Calu3 (cell line): ENCODE data around the gene SLC25A25. TPM values are rescaled to one million over a fixed set of nuclear protein-coding genes. Genes with fewer than 3 reads are reported as not detected.

Experiments
- BruUV-seq: library from RNA; stranded (reverse); fragments of 400-500 nt; replicated peaks from 2 replicates; lab custom pipeline; 2021; lab: Mats Ljungman, UMichigan
- CTCF ChIA-PET: fragments of 300-600 bp; sonication (Branson Sonifier 250); formaldehyde crosslinking; loops from one replicate; lab custom pipeline; 2022; ENCODE audit warnings: antibody characterized with exemption; lab: Charles Lee
- DNase-seq: peaks from one replicate; pipeline ENCODE4 v3.0.0; 2022
- H3K27ac Mint-ChIP-seq: one replicate; pipeline ENCODE4 v1.8.0; 2022; ENCODE audit warnings: mixed read lengths; ENCODE audit not compliant: unreplicated experiment
- H3K27me3 Mint-ChIP-seq: one replicate; pipeline ENCODE4 v1.8.0; 2022; ENCODE audit warnings: mixed read lengths; ENCODE audit not compliant: unreplicated experiment
- H3K36me3 Mint-ChIP-seq: one replicate; pipeline ENCODE4 v1.8.0; 2022; ENCODE audit warnings: mild to moderate bottlenecking, moderate library complexity, mixed read lengths; ENCODE audit not compliant: insufficient read depth, unreplicated experiment
- H3K4me1 Mint-ChIP-seq: one replicate; pipeline ENCODE4 v1.8.0; 2022; ENCODE audit warnings: mild to moderate bottlenecking, low read depth, mixed read lengths; ENCODE audit not compliant: unreplicated experiment
- H3K4me3 Mint-ChIP-seq: one replicate; pipeline ENCODE4 v1.8.0; 2022; ENCODE audit warnings: mild to moderate bottlenecking, low read depth, moderate library complexity, mixed read lengths; ENCODE audit not compliant: unreplicated experiment
- H3K9me3 Mint-ChIP-seq: one replicate; pipeline ENCODE4 v1.8.0; 2022; ENCODE audit warnings: low read depth, mixed read lengths; ENCODE audit not compliant: unreplicated experiment
- intact Hi-C: fragments of 100-400 bp; cut with micrococcal nuclease; formaldehyde crosslinking; loops from one replicate; pipeline ENCODE4 v1.10.0; 2022; ENCODE audit not compliant: unreplicated experiment
- total RNA-seq: library from RNA; stranded (reverse); gene quantifications from 2 replicates; pipeline ENCODE4 v1.2.3, GENCODE V29; 2022
- TF ChIP-seq, protein P1 (sequence below): fragments of 200-600 bp; IDR thresholded peaks from one replicate; pipeline ENCODE4 v1.8.0; 2022; ENCODE audit warnings: antibody characterized with exemption; ENCODE audit not compliant: unreplicated experiment

Gene SLC25A25
- total RNA-seq, 1 experiment from 2014 or later: 19.5 TPM

DNA sequence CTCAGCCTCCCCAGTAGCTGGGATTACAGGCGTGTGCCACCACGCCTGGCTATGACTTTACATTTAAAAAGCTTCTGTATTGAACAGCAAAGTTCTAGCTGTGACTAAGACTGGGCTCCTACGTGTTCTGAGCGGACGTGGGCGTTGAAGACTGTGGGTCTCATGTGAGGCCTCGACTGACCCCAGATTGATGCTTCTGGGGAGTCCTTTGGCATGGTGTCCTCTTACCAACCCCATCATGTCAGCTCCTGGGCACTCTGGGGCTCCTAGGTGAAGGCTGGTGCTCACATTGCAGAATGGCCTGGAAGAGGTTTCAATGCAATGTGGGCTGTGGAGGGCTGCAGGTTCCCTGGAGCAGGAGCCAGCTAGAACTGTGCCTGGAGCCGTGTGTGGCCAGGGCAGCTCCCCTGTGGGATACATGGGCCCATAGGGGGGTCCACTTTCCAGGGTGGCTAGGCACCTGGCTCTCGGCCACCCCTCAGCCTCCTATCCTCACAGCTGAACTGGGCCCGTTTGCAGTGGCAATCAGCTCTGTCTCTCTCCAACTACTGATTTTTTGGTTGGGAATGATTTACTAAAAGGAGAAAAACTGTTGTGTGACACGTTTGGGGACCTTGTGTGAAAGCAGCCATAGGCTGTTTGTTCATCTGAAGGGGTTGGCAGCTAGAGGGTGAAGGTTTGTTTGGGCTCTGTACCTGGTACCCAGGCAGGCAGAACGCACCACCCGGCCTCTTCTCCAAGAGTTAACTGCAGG, 29.7 kb downstream of the SLC25A25 start:
- Mint-ChIP-seq H3K4me3 (peak overlapping the region; percentile 85), H3K27me3 (no peaks in the 10 kb centered on the region), H3K27ac (peak overlapping the region; percentile 81), H3K9me3 (no peaks in the 10 kb centered on the region), H3K4me1 (peaks cover 30% of the 10 kb centered on the region), H3K36me3 (peaks cover 62% of the 10 kb centered on the region)
- CTCF ChIA-PET: interaction anchor here (0.7 to 1.3 kb wide), 3 partner anchors 13 to 142 kb away, joined by 3 to 4 read pairs (median 3); no protein-coding TSS in a partner anchor
- TF ChIP-seq, protein P1, sequence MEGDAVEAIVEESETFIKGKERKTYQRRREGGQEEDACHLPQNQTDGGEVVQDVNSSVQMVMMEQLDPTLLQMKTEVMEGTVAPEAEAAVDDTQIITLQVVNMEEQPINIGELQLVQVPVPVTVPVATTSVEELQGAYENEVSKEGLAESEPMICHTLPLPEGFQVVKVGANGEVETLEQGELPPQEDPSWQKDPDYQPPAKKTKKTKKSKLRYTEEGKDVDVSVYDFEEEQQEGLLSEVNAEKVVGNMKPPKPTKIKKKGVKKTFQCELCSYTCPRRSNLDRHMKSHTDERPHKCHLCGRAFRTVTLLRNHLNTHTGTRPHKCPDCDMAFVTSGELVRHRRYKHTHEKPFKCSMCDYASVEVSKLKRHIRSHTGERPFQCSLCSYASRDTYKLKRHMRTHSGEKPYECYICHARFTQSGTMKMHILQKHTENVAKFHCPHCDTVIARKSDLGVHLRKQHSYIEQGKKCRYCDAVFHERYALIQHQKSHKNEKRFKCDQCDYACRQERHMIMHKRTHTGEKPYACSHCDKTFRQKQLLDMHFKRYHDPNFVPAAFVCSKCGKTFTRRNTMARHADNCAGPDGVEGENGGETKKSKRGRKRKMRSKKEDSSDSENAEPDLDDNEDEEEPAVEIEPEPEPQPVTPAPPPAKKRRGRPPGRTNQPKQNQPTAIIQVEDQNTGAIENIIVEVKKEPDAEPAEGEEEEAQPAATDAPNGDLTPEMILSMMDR: no peak
- BruUV-seq: no TSS peak
- no peak for DNase-seq
- intact Hi-C loops: no loop called here

DNA sequence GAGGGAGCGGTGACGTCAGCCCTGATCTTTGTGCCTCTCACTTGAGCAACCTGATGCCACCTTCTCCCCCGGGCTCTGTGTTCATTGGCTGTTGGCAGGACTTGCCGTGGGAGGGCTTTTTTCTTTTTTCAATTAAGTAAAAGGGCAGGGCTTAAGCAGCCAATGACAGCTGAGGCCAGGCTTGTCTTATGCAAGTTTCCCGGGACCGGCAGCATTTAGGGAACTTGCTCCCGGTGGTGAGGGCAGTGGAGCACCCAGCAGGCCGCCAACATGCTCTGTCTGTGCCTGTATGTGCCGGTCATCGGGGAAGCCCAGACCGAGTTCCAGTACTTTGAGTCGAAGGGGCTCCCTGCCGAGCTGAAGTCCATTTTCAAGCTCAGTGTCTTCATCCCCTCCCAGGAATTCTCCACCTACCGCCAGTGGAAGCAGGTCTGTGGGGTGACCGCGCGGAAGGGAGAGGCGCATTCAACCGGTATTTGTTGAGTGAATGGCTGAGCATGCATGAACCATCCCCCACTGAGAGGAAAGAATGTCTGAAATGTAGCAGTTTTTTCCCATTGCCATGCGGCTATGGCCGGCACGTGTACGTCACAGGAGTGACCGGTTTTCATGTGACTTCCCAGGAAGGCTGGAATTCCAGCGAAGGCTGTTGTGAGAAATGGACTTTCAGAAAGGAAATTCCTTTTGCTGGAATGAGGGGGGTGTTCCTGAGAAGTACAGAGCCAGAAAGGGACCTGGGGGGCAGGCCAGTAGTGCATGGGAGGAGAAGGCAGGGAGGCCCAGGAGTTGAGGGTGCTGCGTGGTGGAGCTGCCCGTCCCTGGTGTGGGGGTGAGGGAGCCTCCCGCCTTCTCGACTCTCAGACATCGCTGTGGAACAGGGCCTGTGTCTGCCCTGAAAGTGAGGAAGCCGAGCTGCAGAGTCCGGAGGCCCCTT, 30.5 kb downstream of the SLC25A25 start:
- CTCF ChIA-PET: interaction anchor here (0.7 to 1.3 kb wide), 3 partner anchors 12 to 143 kb away, joined by 3 to 4 read pairs (median 3); no protein-coding TSS in a partner anchor
- intact Hi-C loops: no loop called here
- H3K36me3 Mint-ChIP-seq: peaks cover 66% of the 10 kb centered on the region
- H3K27me3 Mint-ChIP-seq: no peaks in the 10 kb centered on the region
- H3K4me3 Mint-ChIP-seq: peak overlapping the region; percentile 85
- DNase-seq: peak; percentile 89
- TF ChIP-seq, protein P1: no peak
- H3K9me3 Mint-ChIP-seq: no peaks in the 10 kb centered on the region
- peak overlapping the region; percentile 81 for H3K27ac Mint-ChIP-seq
- H3K4me1 Mint-ChIP-seq: peaks cover 23% of the 10 kb centered on the region
- TSS peak; percentile 78 for BruUV-seq

DNA sequence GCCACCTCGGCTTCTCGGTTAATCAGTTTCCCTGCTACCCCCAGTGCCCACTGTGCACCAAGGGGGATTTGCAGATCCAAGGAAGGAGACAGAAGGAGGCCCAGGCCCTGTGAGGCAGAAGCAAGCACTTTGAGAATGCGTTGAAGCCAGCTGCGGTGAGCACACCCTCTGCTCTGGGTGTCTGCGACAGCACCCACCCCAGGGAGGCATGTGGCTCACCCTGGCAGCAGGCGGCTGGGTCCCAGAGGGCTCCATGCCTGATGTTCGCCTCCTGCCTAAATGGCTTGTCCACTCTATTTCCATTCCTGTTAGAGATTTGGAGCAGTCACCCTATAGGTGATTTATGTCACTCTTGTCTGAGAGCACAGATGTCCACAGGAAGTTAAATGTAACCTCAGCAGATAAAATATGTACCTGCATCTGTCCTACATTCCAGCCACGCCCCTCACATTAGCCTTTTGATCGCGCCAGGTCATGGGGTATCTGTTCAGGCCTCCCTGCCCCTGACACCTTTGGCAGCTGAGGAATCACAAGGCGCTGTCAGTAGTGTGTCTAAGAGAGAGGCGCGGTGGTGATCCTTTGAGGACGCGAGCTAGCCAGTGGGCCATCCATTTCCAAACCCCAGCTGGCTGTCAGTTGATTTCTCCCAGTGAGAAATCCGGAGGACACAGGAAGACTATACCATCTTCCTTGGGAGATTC, 31.3 kb downstream of the SLC25A25 start:
- H3K4me1 Mint-ChIP-seq: peaks cover 19% of the 10 kb centered on the region
- no TSS peak for BruUV-seq
- DNase-seq: no peak
- H3K9me3 Mint-ChIP-seq: no peaks in the 10 kb centered on the region
- TF ChIP-seq, protein P1: no peak
- CTCF ChIA-PET: interaction anchor here (0.7 kb wide), 1 partner anchor 648 kb away, joined by 4 read pairs; the partner anchor contains the start of gene LRSAM1
- intact Hi-C loops: no loop called here
- H3K4me3 Mint-ChIP-seq: peak overlapping the region; percentile 85
- H3K36me3 Mint-ChIP-seq: peaks cover 68% of the 10 kb centered on the region
- H3K27me3 Mint-ChIP-seq: no peaks in the 10 kb centered on the region
- H3K27ac Mint-ChIP-seq: peak overlapping the region; percentile 81
